Adrenal gland (tissue), 5 donors: Measurements from ENCODE around the gene KCNAB3.

ENCODE experiments used
- CTCF ChIP-seq, 6 experiments: fragments of 450-650 bp in 4 of 6; fragments of 200-600 bp in 2 of 6; sonication (generic) in 1 of 6; IDR thresholded peaks; 1 replicate in 5 of 6; 2 replicates in 1 of 6; pipeline versions ENCODE4 v1.5.1 to v1.8.0; 2016 to 2021; ENCODE audit warnings: antibody characterized with exemption in 6 of 6, mild to moderate bottlenecking in 2 of 6, moderate library complexity in 1 of 6
- POLR2A ChIP-seq, 2 donors: fragments of 450-650 bp; IDR thresholded peaks; one replicate each; pipeline ENCODE4 v1.6.1; 2017; ENCODE audit warnings: antibody characterized with exemption in 2 of 2, mild to moderate bottlenecking in 2 of 2, moderate library complexity in 1 of 2
- donor health status: DM: no; HTN: no; CAD: no.

- no peak for TF ChIP-seq CTCF (IDR thresholded peaks at IDR 0.05)
- TF ChIP-seq POLR2A (IDR thresholded peaks at IDR 0.05): no peak
Observed at GRCh38 chr17:7950578-7950977, 20.9 kb upstream of the KCNAB3 start.
